Esophagus squamous epithelium (tissue), 4 donors: ENCODE measurements around the gene HOXD4.

ENCODE experiments used
- POLR2A ChIP-seq, 4 donors: fragments of 450-650 bp; IDR thresholded peaks; one replicate each; pipeline ENCODE4 v1.6.1; 2017; ENCODE audit warnings: antibody characterized with exemption in 4 of 4, mild to moderate bottlenecking in 4 of 4, moderate library complexity in 3 of 4
- TF ChIP-seq, protein P1 (sequence below), 6 experiments: fragments of 450-650 bp in 4 of 6; fragments of 200-600 bp in 2 of 6; sonication (generic) in 2 of 6; IDR thresholded peaks; one replicate each; pipeline ENCODE4 v1.5.1; 2016 to 2019; ENCODE audit warnings: antibody characterized with exemption in 6 of 6, mild to moderate bottlenecking in 4 of 6, moderate library complexity in 4 of 6

DNA sequence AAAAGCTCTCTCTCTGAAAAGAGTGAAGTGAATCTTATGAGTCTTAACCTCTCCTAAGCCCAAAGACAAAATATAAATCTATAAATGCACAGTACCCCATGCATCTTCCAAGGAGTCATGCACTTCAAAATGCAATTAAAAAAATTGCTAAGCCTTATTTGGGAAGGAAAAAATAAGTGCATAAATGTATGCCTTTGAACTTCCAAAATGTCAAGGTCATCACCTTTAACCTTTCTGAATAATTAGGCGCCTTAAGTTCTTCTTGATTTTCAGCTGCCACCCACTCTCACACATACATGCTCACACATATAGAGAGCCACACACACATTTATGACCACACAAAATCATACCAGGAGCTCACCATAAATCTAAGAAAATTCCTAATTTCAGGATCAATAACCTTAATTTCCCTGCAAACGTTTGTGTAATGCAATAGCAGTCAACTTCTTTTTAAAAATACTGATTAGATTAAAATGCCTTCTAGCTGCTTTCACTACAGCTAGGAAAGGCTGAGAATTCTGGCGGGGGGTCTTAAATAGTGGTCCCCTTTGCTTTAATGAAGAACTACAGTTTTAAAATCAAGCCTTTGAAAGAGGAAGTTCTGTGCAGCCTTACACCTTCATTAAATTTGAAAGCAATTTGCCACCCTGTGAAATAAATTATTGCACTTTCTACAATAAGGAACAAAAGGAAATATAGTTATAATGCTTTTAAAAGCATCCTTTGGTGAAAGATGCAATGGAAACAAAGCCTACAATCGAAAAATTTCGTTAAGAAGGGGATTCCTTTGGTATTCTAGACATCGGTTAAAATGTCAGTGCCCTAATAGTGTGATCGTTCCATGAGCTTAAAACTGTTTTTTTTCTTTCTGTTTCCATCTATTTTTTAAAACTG, 40.7 kb upstream of the HOXD4 start:
- TF ChIP-seq, protein P1, sequence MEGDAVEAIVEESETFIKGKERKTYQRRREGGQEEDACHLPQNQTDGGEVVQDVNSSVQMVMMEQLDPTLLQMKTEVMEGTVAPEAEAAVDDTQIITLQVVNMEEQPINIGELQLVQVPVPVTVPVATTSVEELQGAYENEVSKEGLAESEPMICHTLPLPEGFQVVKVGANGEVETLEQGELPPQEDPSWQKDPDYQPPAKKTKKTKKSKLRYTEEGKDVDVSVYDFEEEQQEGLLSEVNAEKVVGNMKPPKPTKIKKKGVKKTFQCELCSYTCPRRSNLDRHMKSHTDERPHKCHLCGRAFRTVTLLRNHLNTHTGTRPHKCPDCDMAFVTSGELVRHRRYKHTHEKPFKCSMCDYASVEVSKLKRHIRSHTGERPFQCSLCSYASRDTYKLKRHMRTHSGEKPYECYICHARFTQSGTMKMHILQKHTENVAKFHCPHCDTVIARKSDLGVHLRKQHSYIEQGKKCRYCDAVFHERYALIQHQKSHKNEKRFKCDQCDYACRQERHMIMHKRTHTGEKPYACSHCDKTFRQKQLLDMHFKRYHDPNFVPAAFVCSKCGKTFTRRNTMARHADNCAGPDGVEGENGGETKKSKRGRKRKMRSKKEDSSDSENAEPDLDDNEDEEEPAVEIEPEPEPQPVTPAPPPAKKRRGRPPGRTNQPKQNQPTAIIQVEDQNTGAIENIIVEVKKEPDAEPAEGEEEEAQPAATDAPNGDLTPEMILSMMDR (IDR thresholded peaks at IDR 0.05): no peak
- no peak for TF ChIP-seq POLR2A (IDR thresholded peaks at IDR 0.05)
